Left cardiac atrium (tissue), 4 donors: ENCODE results near the gene KCNG4. TPM values are rescaled to one million over a fixed set of nuclear protein-coding genes. Genes with fewer than 3 reads are reported as not detected.

Experiments
- ATAC-seq, 2 donors: fragments of 200-7000 bp; cut with Tn5 transposase; one replicate each; pipeline ENCODE4 v1.9.1; 2020; ENCODE audit warnings: mild to moderate bottlenecking in 2 of 2, moderate library complexity in 2 of 2
- DNase-seq: peaks from one replicate; pipeline ENCODE4 v3.0.0-alpha.2; 2020
- intact Hi-C, 2 donors: fragments of 100-400 bp; cut with DNase I; formaldehyde crosslinking; loops; one replicate each; pipeline versions ENCODE4 v1.14.1 to v1.15.1; 2022 to 2023
- total RNA-seq, 2 donors: library from RNA; stranded (reverse); fragmentation: NEBNext Ultra II Directional; extraction: Animal tissue kit (Norgen Biotek cat#: 25700); gene quantifications; one replicate each; pipeline ENCODE4 v1.2.1, GENCODE V29; 2021
- donor health status: DM: no; HTN: yes; CAD: no.
- donor health status: DM: no; HTN: yes; CAD: no; lungs with severe emphysema.
- donor health status: DM: yes; HTN: yes; CAD: no.
- donor health status: Dilated cardiomyopathy.

Gene KCNG4
- total RNA-seq, 2 donors from 2014 or later = not detected

DNA sequence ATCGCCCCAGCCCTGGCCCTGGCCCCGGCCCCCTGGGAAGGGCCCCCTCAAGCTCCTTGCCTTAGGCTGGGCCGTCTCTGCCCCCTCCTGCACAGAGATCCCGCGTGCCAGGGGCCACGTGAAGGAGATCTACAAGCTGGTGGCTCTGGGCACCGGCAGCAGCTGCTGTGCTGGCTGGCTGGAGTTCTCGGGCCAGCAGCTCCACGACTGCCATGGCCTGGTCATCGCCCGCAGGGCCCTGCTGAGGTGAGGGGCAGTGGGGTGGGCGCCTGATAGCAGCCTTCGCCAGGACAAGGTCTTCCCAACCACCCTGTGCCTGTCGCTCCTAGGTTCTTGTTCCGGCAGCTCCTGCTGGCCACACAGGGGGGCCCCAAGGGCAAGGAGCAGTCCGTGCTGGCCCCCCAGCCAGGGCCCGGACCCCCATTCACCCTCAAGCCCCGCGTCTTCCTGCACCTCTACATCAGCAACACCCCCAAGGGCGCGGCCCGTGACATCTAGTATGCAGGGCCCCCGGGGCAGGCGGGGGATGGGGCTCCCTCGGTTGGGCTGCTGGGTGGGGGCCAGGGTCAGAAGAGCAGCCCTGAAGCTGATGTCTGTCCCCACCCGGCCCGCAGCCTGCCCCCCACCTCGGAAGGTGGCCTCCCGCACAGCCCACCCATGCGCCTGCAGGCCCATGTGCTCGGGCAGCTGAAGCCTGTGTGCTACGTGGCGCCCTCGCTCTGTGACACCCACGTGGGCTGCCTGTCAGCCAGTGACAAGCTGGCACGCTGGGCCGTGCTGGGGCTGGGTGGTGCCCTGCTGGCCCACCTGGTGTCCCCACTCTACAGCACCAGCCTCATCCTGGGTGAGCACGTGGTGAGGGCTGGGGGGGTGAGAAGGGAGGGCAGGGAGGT lies 44.4 kb downstream of the KCNG4 start:
- ATAC-seq (no peak), DNase-seq (no peak)
- intact Hi-C loops = no loop called here

DNA sequence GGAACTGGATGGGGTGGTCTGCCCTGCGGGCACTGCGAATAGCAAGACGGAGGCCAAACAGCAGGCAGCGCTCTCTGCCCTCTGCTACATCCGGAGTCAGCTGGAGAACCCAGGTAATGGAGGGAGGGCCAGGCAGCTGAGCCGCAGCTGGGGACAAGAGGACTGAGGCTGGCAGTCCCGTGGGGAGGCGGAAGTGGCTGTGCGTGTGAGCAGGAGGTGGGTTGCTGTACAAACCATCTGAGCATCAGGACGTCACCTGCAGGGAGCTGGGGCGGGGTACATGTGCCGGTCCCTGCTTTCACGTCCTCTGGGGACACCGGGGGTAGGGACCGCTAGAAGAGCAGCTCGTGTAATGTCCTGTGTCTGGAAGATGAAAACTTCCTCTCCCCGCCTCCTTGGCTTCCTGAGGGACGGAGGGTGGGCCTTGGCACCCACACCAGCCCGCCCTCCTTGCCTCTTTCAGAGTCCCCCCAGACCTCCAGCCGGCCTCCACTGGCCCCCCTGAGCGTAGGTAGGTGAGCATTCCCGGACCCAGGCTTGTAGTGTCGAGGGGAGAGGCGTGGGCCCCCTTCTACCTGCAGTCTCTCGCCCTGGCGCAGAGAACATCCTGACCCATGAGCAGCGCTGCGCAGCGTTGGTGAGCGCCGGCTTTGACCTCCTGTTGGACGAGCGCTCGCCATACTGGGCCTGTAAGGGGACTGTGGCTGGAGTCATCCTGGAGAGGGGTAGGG lies 45.2 kb downstream of the KCNG4 start:
- no peak for ATAC-seq
- no peak for DNase-seq
- intact Hi-C loops = no loop called here

DNA sequence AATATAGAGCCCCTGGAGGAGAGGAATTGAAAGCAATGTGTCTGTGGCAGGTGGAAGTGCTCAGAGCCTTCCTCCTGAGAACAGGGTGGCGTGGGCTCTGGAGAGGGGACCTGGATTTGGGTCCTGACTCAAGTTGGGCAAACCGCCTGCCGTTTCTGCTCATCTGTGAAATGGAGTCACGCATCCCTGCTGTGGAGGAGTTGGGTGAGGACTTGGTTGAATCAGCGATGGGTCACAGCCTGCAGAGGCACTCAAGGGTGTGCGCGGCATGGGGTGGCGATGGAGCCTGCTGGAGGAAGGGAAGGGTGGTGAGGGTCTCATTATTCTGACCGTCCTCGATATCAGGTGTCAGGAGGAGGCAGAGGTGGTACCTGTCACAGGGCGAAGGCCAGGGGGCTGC lies 45.8 kb downstream of the KCNG4 start:
- intact Hi-C loops = no loop called here
- no peak for ATAC-seq
- no peak for DNase-seq

- no peak for DNase-seq
- intact Hi-C loops = no loop called here
- ATAC-seq = no peak
Measured at GRCh38 chr16:84193480-84193879, 46.3 kb downstream of the KCNG4 start.

DNA sequence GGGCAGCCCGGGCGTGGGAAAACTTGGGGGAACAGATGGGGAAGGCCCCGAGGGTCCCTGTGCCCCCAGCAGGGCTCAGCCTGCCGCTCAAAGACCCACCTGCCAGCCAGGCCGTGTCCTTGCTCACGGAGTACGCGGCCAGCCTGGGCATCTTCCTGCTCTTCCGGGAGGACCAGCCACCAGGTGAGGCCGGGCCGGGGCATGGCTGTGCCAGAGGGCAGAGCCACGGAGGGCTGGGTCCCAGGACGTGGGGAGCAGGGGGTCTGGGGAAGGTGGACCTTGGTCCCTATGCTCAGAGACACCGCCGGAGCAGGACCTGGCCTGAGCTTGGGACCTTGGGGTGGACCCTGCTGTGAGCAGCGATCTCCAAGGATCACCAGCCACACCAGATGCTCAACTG lies 48.3 kb downstream of the KCNG4 start:
- intact Hi-C loops = no loop called here
- no peak for DNase-seq
- ATAC-seq = no peak

DNA sequence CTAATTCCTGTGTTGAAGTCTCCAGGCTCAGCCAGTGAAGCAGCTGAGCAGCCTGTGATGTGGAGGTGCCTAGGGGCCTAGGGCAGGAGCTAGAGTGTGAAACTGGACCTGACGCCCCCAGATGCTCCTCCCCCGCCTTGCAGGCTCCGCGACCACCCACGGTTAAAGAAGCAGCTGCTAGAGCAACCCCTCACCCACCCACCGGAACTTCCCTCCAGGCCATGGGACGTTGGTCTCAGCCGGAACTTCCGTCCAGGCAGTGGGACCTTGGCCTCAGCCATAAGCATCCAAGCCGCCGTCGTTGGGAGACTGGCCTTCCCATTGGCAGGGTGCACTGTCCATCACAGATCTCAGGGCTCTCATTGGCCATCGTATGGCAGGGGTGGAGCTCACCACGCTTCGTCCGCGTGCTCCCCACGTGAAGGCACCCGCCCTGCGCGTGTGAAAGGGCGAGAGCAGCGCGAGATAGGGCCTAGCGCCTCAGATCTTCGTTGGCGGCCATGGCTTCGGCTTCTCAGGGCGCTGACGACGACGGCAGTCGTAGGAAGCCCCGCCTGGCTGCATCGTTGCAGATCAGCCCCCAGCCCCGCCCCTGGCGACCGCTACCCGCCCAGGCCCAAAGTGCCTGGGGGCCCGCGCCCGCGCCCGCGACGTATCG lies 49.0 kb downstream of the KCNG4 start, which contains the start of gene ADAD2:
Gene ADAD2 (plus strand): TSS at position 427 of the 658 bp plus-strand sequence. CDS start 74 bp downstream, at position 501.
- intact Hi-C loops = no loop called here
- no peak for ATAC-seq
- no peak for DNase-seq

GRCh38 chr16:84186685-84187437 lies 53.0 kb downstream of the KCNG4 start, which contains the start of gene TAF1C:
Gene TAF1C (minus strand): TSS chr16:84187057. CDS start chr16:84184988, 2,069 bp downstream.
- peak; percentile 97 to 98 for ATAC-seq
- intact Hi-C loops = loop anchor here (10.0 kb wide), 2 partner anchors 212 to 298 kb away; no protein-coding TSS in a partner anchor
- peak; percentile 94 for DNase-seq

GRCh38 chr16:84184775-84185174 lies 55.0 kb downstream of the KCNG4 start:
- intact Hi-C loops = loop anchor here (10.0 kb wide), 2 partner anchors 210 to 300 kb away; no protein-coding TSS in a partner anchor
- ATAC-seq (no peak), DNase-seq (peak; percentile 46)

DNA sequence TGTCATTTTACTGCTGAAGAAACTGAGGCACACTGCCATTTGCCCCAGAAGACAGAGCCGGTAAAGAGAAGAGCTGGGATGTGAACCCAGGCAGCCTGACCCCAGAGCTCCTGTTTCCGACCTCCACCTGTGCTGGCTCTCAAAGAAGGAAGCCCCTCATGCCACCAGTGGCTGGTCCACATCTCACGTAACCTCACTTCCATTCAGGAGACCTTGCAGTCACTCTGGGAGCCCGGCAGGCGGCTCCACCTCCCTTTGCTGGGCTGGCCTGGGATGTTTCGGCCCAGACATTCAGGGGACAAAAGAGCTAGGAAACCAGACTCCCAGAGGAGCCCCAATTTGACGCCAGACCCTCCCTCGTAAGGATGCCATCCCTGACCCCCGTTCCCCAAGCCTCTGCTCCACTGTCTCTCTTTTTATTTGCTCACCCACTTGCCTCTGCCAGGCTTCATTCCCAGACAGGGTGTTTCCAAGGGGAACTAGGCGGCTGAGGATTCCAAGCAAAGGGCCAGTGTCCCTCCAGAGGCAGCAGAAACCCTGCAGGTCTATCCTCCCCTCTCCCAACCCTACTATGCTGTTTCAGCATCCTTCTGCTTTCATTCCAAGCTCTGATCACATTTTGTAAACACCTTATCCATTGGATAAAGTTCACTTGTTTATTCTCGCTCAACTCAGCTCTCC lies 55.8 kb downstream of the KCNG4 start:
- no peak for DNase-seq
- no peak for ATAC-seq
- intact Hi-C loops = loop anchor here (10.0 kb wide), 2 partner anchors 209 to 301 kb away; no protein-coding TSS in a partner anchor

DNA sequence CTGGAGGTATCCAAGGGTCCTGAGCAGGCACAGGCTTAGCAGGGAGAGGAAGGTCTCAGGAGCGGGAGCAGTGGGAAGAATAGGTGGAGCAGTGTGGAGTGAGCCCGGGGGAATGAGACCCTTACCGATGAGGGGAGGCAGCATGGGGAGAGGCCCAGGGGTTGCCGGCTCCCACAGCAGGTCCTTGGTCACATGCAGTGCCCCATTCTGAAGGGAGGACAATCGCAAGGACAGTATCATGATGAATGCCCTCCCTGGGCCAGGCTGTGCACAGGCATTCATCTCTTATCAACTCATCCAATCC lies 56.3 kb downstream of the KCNG4 start:
- no peak for ATAC-seq

GRCh38 chr16:84182680-84183571 lies 56.9 kb downstream of the KCNG4 start:
- intact Hi-C loops = loop anchor here (10.0 kb wide), 2 partner anchors 208 to 302 kb away; no protein-coding TSS in a partner anchor
- DNase-seq (no peak), ATAC-seq (no peak)

More for the DNA sequence above, 56.3 kb downstream of the KCNG4 start:
- no peak for DNase-seq
- intact Hi-C loops = loop anchor here (10.0 kb wide), 2 partner anchors 209 to 301 kb away; no protein-coding TSS in a partner anchor

DNA sequence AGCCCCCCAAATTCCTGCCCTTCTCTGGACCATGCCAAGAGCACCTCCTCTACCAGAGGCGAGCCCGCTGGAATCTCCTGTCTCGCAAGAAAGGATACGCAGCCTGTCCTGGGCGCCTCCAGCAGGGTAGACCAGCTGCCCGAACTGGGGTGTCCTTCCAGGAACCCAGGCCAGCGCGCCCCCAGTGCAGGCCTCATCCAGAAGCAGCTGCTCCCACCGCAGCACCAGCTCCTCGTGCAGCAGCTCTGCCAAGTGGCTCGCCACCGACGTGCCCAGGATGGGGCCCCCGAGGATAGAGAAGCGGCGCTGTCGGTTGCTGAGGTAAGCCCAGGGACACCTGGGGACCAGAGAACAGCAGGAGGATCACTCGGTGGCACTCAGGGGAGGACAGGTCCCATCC lies 57.7 kb downstream of the KCNG4 start:
- intact Hi-C loops = loop anchor here (10.0 kb wide), 2 partner anchors 207 to 303 kb away; no protein-coding TSS in a partner anchor
- ATAC-seq = no peak
- no peak for DNase-seq

- intact Hi-C loops = loop anchor here (10.0 kb wide), 2 partner anchors 207 to 303 kb away; no protein-coding TSS in a partner anchor
- no peak for DNase-seq
- ATAC-seq = no peak
Measured at GRCh38 chr16:84181144-84181915, 58.5 kb downstream of the KCNG4 start.

DNA sequence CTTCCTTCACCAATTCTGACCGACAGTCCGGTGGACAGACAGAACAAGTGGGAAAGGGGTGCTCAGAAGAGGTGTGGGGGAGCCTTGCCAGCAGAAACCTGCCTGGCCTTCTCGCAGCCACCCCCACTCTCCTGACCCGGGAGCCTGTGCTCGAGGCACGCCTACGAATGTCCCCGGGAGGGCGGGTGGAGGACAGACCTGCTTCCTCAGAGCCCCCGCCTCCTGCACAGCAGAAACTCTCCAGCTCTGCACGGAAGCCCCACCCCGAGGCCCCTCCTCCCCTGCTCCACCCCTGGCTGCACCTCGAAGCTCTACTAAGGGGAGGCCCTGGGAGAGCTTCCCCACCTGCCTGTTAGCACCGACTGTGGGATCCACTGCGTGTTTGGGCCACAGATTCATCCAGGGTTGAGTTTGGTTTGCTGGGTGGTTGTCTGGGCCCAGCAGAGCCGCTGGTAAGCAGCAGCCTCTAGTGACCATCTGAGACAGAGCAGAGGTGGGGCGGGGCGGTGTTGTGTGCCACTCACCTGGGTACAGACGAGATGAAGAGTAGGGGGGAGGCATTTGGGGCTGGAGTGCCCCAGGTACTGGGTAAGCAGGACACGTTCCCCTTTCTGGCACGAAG lies 59.2 kb downstream of the KCNG4 start:
- no peak for DNase-seq
- ATAC-seq = no peak
- intact Hi-C loops = loop anchor here (10.0 kb wide), 2 partner anchors 206 to 304 kb away; no protein-coding TSS in a partner anchor

DNA sequence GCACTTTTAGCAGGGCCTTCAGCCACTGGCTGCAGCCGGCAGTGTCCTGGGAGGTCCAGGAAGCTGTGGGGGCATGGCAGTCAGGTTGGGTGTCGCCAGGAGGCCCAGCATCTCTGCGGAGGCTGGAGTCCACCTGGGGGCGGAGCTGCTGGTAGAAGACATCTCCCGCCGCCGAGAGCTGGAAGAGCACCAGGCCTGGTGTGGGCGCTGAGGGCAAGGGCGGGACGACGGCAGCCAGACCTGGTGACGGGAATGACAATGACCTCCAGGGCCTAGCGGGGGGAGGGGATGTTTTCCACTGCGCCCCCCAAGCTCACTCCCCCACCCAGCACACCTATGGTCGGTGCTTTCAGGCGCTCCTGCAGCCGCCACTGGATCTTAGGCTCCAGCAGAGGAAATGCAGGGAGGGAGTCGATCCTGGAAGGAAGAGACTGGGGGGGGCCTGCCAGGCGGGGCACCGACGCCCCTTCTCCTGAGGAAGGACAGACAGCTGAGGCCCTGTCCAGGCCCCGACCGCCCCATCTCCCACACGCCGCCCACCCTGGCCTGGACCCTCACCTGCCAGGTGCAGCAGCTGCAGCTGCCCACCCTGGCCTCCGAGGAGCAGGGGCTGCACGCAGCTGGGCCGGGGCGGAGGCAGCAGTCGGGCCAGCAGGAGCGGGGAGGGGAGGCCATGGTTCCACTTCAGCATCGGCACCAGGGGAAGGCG lies 60.0 kb downstream of the KCNG4 start:
- intact Hi-C loops = loop anchor here (5.0 to 10.0 kb wide), 4 partner anchors 92 to 305 kb away; no protein-coding TSS in a partner anchor
- no peak for DNase-seq
- no peak for ATAC-seq
